GM11168 (cell line): ENCODE measurements around the gene ZNF436.

Experiments used
- in situ Hi-C: fragments of 300-500 bp; cut with MboI; formaldehyde crosslinking; loops from one replicate; pipeline ENCODE4 v1.12.0; 2022; ENCODE audit warnings: low sequenced_read_pairs; ENCODE audit not compliant: unreplicated experiment

The ZNF436 gene

GRCh38 chr1:23367791-23368561 lies 1.7 kb downstream of the ZNF436 start:
- in situ Hi-C loops, result no loop called here

GRCh38 chr1:23367451-23367790 lies 2.2 kb downstream of the ZNF436 start:
- in situ Hi-C loops, result no loop called here

GRCh38 chr1:23366598-23366997 lies 3.0 kb downstream of the ZNF436 start:
- in situ Hi-C loops, result no loop called here

GRCh38 chr1:23366146-23366545 lies 3.5 kb downstream of the ZNF436 start:
- in situ Hi-C loops, result no loop called here

- in situ Hi-C loops, result no loop called here
Observed at GRCh38 chr1:23362218-23362713, 7.4 kb downstream of the ZNF436 start.

GRCh38 chr1:23358310-23358875 lies 11.2 kb downstream of the ZNF436 start:
- in situ Hi-C loops, result no loop called here

- in situ Hi-C loops, result no loop called here
Observed at GRCh38 chr1:23357138-23357908, 12.3 kb downstream of the ZNF436 start.

- in situ Hi-C loops, result no loop called here
Observed at GRCh38 chr1:23356471-23357137, 13.0 kb downstream of the ZNF436 start.

- in situ Hi-C loops, result no loop called here
Observed at GRCh38 chr1:23354245-23354644, 15.4 kb downstream of the ZNF436 start.

GRCh38 chr1:23352096-23352695 lies 17.4 kb downstream of the ZNF436 start:
- in situ Hi-C loops, result no loop called here

GRCh38 chr1:23345920-23346319 lies 23.7 kb downstream of the ZNF436 start:
- in situ Hi-C loops, result no loop called here

- in situ Hi-C loops, result no loop called here
Observed at GRCh38 chr1:23344987-23345472, 24.6 kb downstream of the ZNF436 start.

GRCh38 chr1:23344111-23344986 lies 25.3 kb downstream of the ZNF436 start, which contains the start of gene HNRNPR:
Gene HNRNPR (minus strand): TSS chr1:23344284. CDS start chr1:23341008, 3,276 bp downstream.
- in situ Hi-C loops, result no loop called here

GRCh38 chr1:23343221-23344110 lies 26.2 kb downstream of the ZNF436 start:
- in situ Hi-C loops, result no loop called here

- in situ Hi-C loops, result no loop called here
Observed at GRCh38 chr1:23341931-23342692, 27.5 kb downstream of the ZNF436 start.

- in situ Hi-C loops, result no loop called here
Observed at GRCh38 chr1:23339632-23340031, 30.0 kb downstream of the ZNF436 start.

GRCh38 chr1:23337869-23338268 lies 31.8 kb downstream of the ZNF436 start:
- in situ Hi-C loops, result no loop called here
